GM08714 (cell line): Measurements from ENCODE around the gene SF3B2.
A peak's percentile ranks its signal among the peaks of the same experiment; 100 is the strongest.
"Not testable (repeated sequence)": the region's sequence is repeated elsewhere in the genome, so short reads cannot be mapped to it uniquely, and the experiment has no call there.

Experiments used
- H3K4me3 ChIP-seq: fragments of 200-500 bp; sonication (Bioruptor generic); 2 replicates; pipeline ENCODE4 v1.5.1; 2014; ENCODE audit warnings: mild to moderate bottlenecking, low read length, inconsistent platforms
- ZNF274 ChIP-seq: IDR thresholded peaks from 2 replicates; pipeline ENCODE4 v1.6.1; 2012; ENCODE audit warnings: mild to moderate bottlenecking, low read depth, low read length

Gene SF3B2

GRCh38 chr11:66112601-66113499, 60.7 kb downstream of the SF3B2 start:
- no peak for TF ChIP-seq ZNF274
- H3K4me3 ChIP-seq: no peak overlapping the region

DNA sequence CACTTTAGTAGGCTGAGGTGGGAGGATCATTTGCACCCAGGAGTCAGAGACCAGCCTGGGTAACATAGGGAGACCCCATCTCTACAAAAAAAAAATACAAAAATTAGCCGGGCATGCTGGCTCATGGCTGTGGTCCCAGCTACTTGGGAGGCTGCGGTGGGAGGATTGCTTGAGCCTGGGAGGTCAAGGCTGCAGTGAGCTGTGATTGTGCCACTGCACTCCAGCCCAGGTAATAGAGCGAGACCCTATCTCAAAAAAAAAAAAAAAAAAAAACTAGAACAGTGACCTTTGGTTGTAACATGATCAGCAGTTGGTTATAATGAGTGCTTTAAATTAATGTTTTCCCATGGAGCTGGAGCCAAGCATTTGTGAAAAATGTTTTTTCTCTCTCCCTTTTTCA, 62.8 kb downstream of the SF3B2 start:
- H3K4me3 ChIP-seq: not testable (repeated sequence)

DNA sequence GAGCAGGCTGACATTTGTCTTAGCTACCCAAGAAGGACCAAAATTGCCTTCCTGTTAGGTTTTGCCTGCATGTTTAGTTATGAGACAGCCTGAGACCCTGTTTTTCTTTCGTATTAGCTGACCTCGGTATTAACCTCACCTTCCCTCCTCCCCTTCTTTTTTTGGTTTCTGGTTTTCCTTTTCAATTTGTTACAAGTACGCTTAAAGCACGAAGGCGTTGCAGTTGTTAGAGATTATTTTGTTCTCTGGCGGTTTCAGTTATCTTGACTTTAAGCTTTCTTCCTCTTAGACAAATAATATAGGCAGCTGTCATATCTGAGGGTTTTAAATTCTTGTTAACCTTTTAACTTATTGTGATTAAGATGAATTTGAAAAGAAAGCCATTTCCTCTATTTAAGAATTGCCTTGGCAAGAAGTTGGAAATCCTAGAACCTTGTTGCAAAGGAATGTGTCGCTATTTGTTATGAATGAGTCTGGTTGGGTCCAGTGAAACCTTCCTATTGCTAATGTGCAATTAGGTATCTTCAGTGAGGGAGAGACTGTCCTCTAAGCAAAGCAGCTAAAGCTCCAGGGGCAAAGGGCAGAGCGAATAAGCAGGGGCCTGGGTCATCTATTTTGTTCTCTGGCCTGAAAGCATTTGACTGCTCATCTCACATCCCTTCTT, 63.6 kb downstream of the SF3B2 start:
- no peak for TF ChIP-seq ZNF274

GRCh38 chr11:66116576-66117361, 64.6 kb downstream of the SF3B2 start:
- peak overlapping the region; percentile 58; the same call in 1 of the 2 replicates for H3K4me3 ChIP-seq
- TF ChIP-seq ZNF274: no peak

More for the DNA sequence above, 63.6 kb downstream of the SF3B2 start:
- H3K4me3 ChIP-seq: peak overlapping the region; percentile 58; the same call in 1 of the 2 replicates

GRCh38 chr11:66118847-66119246, 66.7 kb downstream of the SF3B2 start:
- H3K4me3 ChIP-seq: no peak overlapping the region

More at GRCh38 chr11:66118847-66119246, 66.7 kb downstream of the SF3B2 start:
- no peak for TF ChIP-seq ZNF274
